ENCODE data around the gene RIMBP2. TPM values are rescaled to one million over a fixed set of nuclear protein-coding genes. Genes with fewer than 3 reads are reported as not detected.

Gene RIMBP2
- total and polyA plus RNA-seq, 2 experiments from 2014 or later, result 0.31 to 0.37 TPM

GRCh38 chr12:130396667-130397066 is 319.4 kb downstream of the RIMBP2 start:
- no peaks in the 10 kb centered on the region for H4K20me1 ChIP-seq (replicated peaks; ENCODE audit: insufficient read depth)
- no peak overlapping the region for H3K27ac Mint-ChIP-seq
- H3K79me2 ChIP-seq (replicated peaks; ENCODE audit: insufficient read depth), result no peaks in the 10 kb centered on the region
- no peaks in the 10 kb centered on the region for H3K4me1 ChIP-seq (ENCODE audit: insufficient read depth)
- no peak overlapping the region for H2AFZ ChIP-seq
- no peak for ATAC-seq
- peaks cover 6% of the 10 kb centered on the region for H3K27me3 Mint-ChIP-seq (ENCODE audit: insufficient read depth, low read depth, poor library complexity)
- no peaks in the 10 kb centered on the region for H3K4me1 Mint-ChIP-seq
- H3F3A ChIP-seq (replicated peaks; ENCODE audit: low read depth), result no peaks in the 10 kb centered on the region
- no peak overlapping the region for H3K27ac ChIP-seq (ENCODE audit: low read depth)
- no peak overlapping the region for H3K4me3 ChIP-seq
- H3K36me3 Mint-ChIP-seq (ENCODE audit: low read depth), result peaks cover 37% of the 10 kb centered on the region
- no peak overlapping the region for H3K4me3 Mint-ChIP-seq
- H3K36me3 ChIP-seq (ENCODE audit: insufficient read depth), result no peaks in the 10 kb centered on the region
- no peak for TF ChIP-seq REST (IDR thresholded peaks at IDR 0.05; ENCODE audit: unreplicated experiment)
- TF ChIP-seq POLR2AphosphoS5 (IDR thresholded peaks at IDR 0.05; ENCODE audit: low read depth), result no peak
- TF ChIP-seq CREB1 (CRISPR knock-in tag; IDR thresholded peaks at IDR 0.05; ENCODE audit: low read depth), result no peak
- no peak for TF ChIP-seq ZNF331 (CRISPR knock-in tag; IDR thresholded peaks at IDR 0.05; ENCODE audit: low read depth)
- TF ChIP-seq ETS1 (IDR thresholded peaks at IDR 0.05), result no peak
- no peak for TF ChIP-seq EZH2 (IDR thresholded peaks at IDR 0.05; ENCODE audit: low read depth, unreplicated experiment)
- TF ChIP-seq CTCF (conservative IDR thresholded peaks at IDR 0.05; ENCODE audit: low read depth in 2 of 2), result no peak
- no peak for TF ChIP-seq ZNF462 (CRISPR knock-in tag; IDR thresholded peaks at IDR 0.05)
- no peak for TF ChIP-seq JUNB (IDR thresholded peaks at IDR 0.05; ENCODE audit: unreplicated experiment)
- TF ChIP-seq EZH2phosphoT487 (IDR thresholded peaks at IDR 0.05; ENCODE audit: unreplicated experiment), result no peak
- no peak for TF ChIP-seq ZNF114 (CRISPR knock-in tag; IDR thresholded peaks at IDR 0.05)
- TF ChIP-seq NANOG (IDR thresholded peaks at IDR 0.05; ENCODE audit: borderline replicate concordance), result no peak
- no peak for TF ChIP-seq STAT1 (IDR thresholded peaks at IDR 0.05; ENCODE audit: unreplicated experiment)
- DNase-seq (ENCODE audit: low spot score), result no peak
- no peaks in the 10 kb centered on the region for H3K9me2 ChIP-seq (ENCODE audit: insufficient read depth)
- no peak overlapping the region for H3K4me2 ChIP-seq
- H3K27me3 ChIP-seq (ENCODE audit: insufficient read depth), result no peaks in the 10 kb centered on the region
- peaks cover 85% of the 10 kb centered on the region for H3K9me3 Mint-ChIP-seq
